Measurements from ENCODE around the gene ECD. TPM values are rescaled to one million over a fixed set of nuclear protein-coding genes. Genes with fewer than 3 reads are reported as not detected.

The ECD gene
- total RNA-seq, result 31.6 and 33.2 TPM in 2 replicates

DNA sequence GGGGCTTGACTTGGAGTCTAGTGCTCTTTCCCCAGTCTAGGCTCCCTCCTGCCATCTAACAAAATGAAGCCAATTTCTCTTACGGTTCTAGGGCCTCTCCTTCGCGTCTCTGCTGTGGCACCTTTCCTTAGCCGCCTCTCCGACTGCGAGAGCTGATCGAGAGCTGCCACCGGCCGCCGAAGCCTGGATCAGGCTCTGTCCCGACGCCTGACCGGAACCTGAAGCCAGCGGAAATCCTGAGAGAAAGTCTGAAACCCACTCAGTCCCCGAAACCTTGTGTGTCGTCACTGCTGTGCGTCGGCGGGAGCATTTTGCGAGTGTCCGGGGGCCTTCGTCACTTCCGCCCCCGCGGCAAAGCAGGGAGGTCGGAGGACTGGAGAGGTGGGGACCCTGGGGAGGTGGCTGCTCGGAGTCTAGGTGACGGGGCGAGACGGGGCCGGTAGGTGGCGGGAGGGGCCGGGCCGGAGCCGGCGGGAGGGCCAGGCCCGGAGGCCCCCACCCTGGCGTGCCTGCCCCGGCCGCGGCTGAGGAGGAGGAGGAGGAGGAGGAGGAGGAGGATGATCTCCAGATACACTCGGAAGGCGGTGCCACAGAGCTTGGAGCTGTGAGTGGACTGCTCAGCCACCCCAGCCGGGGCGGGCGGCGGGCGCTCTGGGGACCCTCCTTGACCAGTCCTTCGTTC is at the start of gene ECD, which contains the start of gene FAM149B1:
TSS of gene ECD (minus strand) at position 226 of the 682 bp plus-strand sequence. CDS start 4,071 bp downstream, outside the sequence.
TSS of gene FAM149B1 (plus strand) at position 337 of the 682 bp plus-strand sequence. CDS start at position 558, 221 bp downstream.
- peak within 1 kb of the TSS; percentile 83 for H3K4me3 ChIP-seq (ENCODE audit: low read depth, low read length)
- TF ChIP-seq, protein P1, sequence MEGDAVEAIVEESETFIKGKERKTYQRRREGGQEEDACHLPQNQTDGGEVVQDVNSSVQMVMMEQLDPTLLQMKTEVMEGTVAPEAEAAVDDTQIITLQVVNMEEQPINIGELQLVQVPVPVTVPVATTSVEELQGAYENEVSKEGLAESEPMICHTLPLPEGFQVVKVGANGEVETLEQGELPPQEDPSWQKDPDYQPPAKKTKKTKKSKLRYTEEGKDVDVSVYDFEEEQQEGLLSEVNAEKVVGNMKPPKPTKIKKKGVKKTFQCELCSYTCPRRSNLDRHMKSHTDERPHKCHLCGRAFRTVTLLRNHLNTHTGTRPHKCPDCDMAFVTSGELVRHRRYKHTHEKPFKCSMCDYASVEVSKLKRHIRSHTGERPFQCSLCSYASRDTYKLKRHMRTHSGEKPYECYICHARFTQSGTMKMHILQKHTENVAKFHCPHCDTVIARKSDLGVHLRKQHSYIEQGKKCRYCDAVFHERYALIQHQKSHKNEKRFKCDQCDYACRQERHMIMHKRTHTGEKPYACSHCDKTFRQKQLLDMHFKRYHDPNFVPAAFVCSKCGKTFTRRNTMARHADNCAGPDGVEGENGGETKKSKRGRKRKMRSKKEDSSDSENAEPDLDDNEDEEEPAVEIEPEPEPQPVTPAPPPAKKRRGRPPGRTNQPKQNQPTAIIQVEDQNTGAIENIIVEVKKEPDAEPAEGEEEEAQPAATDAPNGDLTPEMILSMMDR (IDR thresholded peaks at IDR 0.05; ENCODE audit: insufficient read depth, low read depth, low read length), result peak; percentile 9
- peak; percentile 97 for DNase-seq (ENCODE audit: low read depth)

DNA sequence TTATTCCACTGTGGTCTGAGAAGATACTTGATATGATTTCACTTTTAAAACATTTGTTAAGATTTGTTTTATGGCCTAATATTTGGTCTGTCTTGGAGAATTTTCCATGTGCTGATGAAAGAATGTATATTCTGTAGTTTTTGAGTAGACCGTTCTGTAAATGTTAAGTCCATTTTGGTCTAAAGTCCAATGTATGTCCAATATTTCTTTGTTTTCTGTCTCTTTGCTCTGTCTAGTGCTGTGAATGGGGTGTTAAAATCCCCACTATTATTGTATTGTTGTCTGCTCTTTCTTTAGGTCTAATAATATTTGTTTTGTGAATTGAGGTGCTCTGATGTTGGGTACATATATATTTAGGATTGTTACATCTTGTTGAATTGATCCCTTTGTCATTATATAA is 47.9 kb upstream of the ECD start:
- TF ChIP-seq, protein P1 (IDR thresholded peaks at IDR 0.05; ENCODE audit: insufficient read depth, low read depth, low read length), result no peak
- DNase-seq (ENCODE audit: low read depth), result no peak
- no peak overlapping the region for H3K4me3 ChIP-seq (ENCODE audit: low read depth, low read length)

DNA sequence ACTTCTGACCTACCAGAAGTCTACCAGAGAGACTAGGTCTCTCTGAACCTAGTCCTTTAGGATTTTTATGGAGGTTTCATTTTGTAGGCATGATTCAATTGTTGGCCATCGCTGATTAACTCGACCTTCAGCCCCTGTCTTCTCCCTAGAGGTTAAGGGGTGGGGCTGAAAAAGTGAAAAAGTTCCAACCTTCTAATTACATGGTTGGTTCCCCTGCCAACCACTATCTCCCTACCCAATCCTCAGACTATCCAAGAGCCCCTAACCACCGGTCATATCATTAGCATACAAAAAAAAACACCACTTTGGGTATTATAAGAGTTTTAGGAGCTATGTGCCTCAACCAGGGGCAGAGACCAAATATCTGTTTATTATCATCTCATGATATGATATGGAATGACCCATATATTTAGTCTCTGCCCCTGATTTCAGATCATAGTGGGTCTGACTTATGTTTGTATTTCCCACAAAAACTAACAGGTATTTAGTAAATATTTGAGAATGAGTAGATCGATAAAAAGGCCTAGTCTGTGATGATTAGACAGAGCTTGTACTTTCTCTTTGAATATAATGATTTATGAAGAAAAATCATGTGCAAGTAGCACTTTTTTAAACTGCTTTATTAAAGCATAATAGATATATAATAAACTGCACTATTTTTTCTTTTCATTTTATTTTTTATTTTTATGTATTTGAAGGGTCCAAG is 43.5 kb upstream of the ECD start:
- H3K4me3 ChIP-seq (ENCODE audit: low read depth, low read length), result no peak overlapping the region
- TF ChIP-seq, protein P1 (IDR thresholded peaks at IDR 0.05; ENCODE audit: insufficient read depth, low read depth, low read length), result no peak
- DNase-seq (ENCODE audit: low read depth), result no peak

DNA sequence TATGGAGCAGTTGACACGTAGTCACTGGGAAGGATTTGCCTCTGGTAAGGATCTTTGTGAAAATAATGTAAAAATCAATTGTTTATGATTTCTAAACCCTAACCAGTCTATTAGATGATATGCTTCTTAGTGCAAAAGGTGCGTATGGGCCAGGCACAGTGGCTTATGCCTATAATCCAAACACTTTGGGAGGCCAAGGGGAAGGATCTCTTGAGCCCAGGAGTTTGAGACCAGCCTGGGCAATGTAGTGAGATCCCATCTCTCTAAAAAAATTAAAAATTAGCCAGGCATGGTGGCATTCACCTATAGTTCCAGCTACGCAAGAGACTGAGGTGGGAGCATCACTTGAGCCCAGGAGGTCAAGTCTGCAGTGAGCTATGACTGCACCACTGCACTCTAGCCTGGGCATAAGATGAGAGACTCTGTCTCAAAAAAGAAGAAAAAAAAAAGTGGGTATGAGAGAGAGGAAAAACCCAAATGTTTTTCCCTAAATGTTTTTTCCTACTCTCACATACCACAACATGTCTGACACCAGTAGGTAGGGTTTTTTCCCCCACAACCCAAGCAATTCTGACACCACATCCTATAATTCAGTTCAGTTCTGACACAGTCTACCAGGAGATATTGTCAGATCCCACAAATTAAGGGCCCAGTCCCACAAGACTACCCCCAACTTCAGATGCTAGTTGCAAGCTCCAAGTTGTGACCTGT is 42.7 kb upstream of the ECD start:
- TF ChIP-seq, protein P1 (IDR thresholded peaks at IDR 0.05; ENCODE audit: insufficient read depth, low read depth, low read length), result no peak
- DNase-seq (ENCODE audit: low read depth), result no peak
- no peak overlapping the region for H3K4me3 ChIP-seq (ENCODE audit: low read depth, low read length)

DNA sequence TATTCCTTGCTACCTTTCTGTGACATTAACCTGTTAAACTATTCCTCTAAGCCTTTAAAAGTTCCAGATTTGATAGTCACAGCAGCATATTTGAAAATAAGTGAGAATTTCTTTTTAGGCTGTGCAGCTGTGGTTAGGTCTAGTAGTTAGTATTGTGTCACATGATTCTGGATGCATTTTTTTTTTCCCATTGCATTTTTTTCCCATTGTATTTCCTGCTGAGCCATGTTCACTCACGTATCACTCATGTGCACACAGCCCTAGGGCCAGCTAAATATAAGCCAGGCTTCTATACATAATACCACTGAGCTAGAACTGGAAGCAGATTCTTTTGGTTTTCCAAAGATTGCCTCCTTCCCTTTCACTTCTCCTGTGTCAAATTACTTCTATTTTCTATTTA is 41.9 kb upstream of the ECD start:
- DNase-seq (ENCODE audit: low read depth), result peak; percentile 9
- no peak overlapping the region for H3K4me3 ChIP-seq (ENCODE audit: low read depth, low read length)
- TF ChIP-seq, protein P1 (IDR thresholded peaks at IDR 0.05; ENCODE audit: insufficient read depth, low read depth, low read length), result no peak

DNA sequence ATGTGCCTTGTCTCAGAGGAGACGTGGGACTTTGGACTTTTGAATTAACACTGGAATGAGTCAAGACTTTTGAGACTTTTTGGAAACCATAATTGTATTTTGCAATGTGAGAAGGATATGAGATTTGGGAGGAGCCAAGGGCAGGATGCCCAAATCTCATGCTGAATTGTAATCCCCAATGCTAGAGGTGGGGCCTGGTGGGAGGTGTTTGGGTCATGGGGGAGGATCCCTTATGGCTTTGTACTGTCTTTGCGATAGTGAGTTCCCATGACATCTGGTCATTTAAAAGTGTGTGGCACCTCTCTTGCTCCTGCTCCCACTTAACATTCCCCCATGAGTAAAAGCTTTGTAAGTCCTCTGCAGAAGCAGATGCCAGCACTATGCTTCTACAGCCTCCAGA is 40.1 kb upstream of the ECD start:
- H3K4me3 ChIP-seq (ENCODE audit: low read depth, low read length), result no peak overlapping the region
- TF ChIP-seq, protein P1 (IDR thresholded peaks at IDR 0.05; ENCODE audit: insufficient read depth, low read depth, low read length), result no peak
- no peak for DNase-seq (ENCODE audit: low read depth)

Data from fibroblast of villous mesenchyme (primary cell).